PC-3 (cell line): ENCODE data around the gene CENPE. TPM values are rescaled to one million over a fixed set of nuclear protein-coding genes. Genes with fewer than 3 reads are reported as not detected.

Experiments
- ATAC-seq: fragments of 200-7000 bp; cut with Tn5 transposase; 2 replicates; pipeline ENCODE4 v1.9.1; 2020; ENCODE audit warnings: mild to moderate bottlenecking, moderate library complexity
- BruUV-seq: library from RNA; stranded (reverse); fragments of 400-500 nt; replicated peaks from 2 replicates; lab custom pipeline; 2021; lab: Mats Ljungman, UMichigan
- CTCF ChIA-PET: fragments of 300-600 bp; sonication (Branson Sonifier 250); formaldehyde crosslinking; loops from one replicate; lab custom pipeline; 2022; ENCODE audit warnings: antibody characterized with exemption; lab: Charles Lee
- POLR2A ChIA-PET: fragments of 300-600 bp; sonication (Branson Sonifier 250); formaldehyde crosslinking; loops from one replicate; lab custom pipeline; 2022; ENCODE audit warnings: antibody characterized with exemption; ENCODE audit not compliant: unreplicated experiment; lab: Charles Lee
- DNase-seq: peaks from one replicate; pipeline ENCODE4 v3.0.0-alpha.2; 2015
- H2AFZ ChIP-seq: fragments of 300-600 bp; sonication (generic); 2 replicates; pipeline ENCODE4 v1.6.0; 2016; ENCODE audit warnings: antibody characterized with exemption, low read length
- H3F3A ChIP-seq: fragments of 300-600 bp; sonication (generic); one replicate; pipeline ENCODE4 v1.6.0; 2017; ENCODE audit warnings: antibody characterized with exemption, low read length, control low read depth, mild to moderate bottlenecking; ENCODE audit not compliant: unreplicated experiment
- H3K27ac ChIP-seq: fragments of 300-600 bp; sonication (generic); 2 replicates; pipeline ENCODE4 v1.5.1; 2016; ENCODE audit warnings: mild to moderate bottlenecking, low read length
- H3K27me3 ChIP-seq: fragments of 300-600 bp; sonication (generic); 2 replicates; pipeline ENCODE4 v1.6.1; 2016; ENCODE audit warnings: low read length, mixed read lengths
- H3K36me3 ChIP-seq: fragments of 300-600 bp; sonication (generic); 2 replicates; pipeline ENCODE4 v1.6.1; 2016; ENCODE audit warnings: low read depth, mixed run types, low read length, mixed read lengths
- H3K4me1 ChIP-seq: fragments of 300-600 bp; sonication (generic); 2 replicates; pipeline ENCODE4 v1.5.1; 2016; ENCODE audit warnings: low read length; ENCODE audit not compliant: insufficient read depth
- H3K4me2 ChIP-seq: fragments of 300-600 bp; sonication (generic); 2 replicates; pipeline ENCODE4 v1.6.0; 2016; ENCODE audit warnings: low read length
- H3K4me3 ChIP-seq: fragments of 300-600 bp; sonication (generic); 2 replicates; pipeline ENCODE4 v1.5.1; 2016; ENCODE audit warnings: mild to moderate bottlenecking, low read length, mixed read lengths
- H3K79me2 ChIP-seq: fragments of 300-600 bp; sonication (generic); 2 replicates; pipeline ENCODE4 v1.6.1; 2017; ENCODE audit warnings: low read length, mixed read lengths
- H3K9ac ChIP-seq: fragments of 300-600 bp; sonication (generic); 2 replicates; pipeline ENCODE4 v1.6.0; 2016; ENCODE audit warnings: mild to moderate bottlenecking, low read length
- H3K9me2 ChIP-seq: fragments of 300-600 bp; sonication (generic); replicated peaks from 2 replicates; pipeline ENCODE4 v1.6.1; 2016; ENCODE audit warnings: mixed run types, low read length, mixed read lengths
- H3K9me3 ChIP-seq: fragments of 300-600 bp; sonication (generic); 2 replicates; pipeline ENCODE4 v1.6.1; 2016; ENCODE audit warnings: low read length, mixed read lengths
- H4K20me1 ChIP-seq: fragments of 300-600 bp; sonication (generic); 2 replicates; pipeline ENCODE4 v1.6.1; 2016; ENCODE audit warnings: low read length, mixed read lengths
- CTCF ChIP-seq: fragments of 300-600 bp; sonication (generic); conservative IDR thresholded peaks from 2 replicates; pipeline ENCODE4 v1.5.1; 2017; ENCODE audit warnings: antibody characterized with exemption, low read depth, mild to moderate bottlenecking, low read length
- EZH2 ChIP-seq: fragments of 300-600 bp; sonication (generic); IDR thresholded peaks from one replicate; pipeline ENCODE4 v1.6.1; 2017; ENCODE audit warnings: antibody characterized with exemption, mild to moderate bottlenecking, low read length; ENCODE audit not compliant: unreplicated experiment
- EZH2phosphoT487 ChIP-seq: fragments of 300-600 bp; sonication (generic); IDR thresholded peaks from 2 replicates; pipeline ENCODE4 v1.6.1; 2018; ENCODE audit warnings: mild to moderate bottlenecking, antibody characterized with exemption, low read length, borderline replicate concordance
- intact Hi-C: fragments of 100-400 bp; cut with micrococcal nuclease; formaldehyde crosslinking; loops from 2 replicates; pipeline ENCODE4 v1.9.0; 2023
- total RNA-seq: library from RNA; depleted of rRNA; stranded (reverse); fragments of >200 nt; gene quantifications from 2 replicates; pipeline ENCODE4 v1.2.3, GENCODE V29; 2014

The CENPE gene
- total RNA-seq, 1 experiment from 2014 or later = 17.3 TPM

GRCh38 chr4:103126126-103126525 lies 72.0 kb downstream of the CENPE start:
- H3F3A ChIP-seq = no peaks in the 10 kb centered on the region
- no peak overlapping the region for H3K4me2 ChIP-seq
- CTCF ChIA-PET = no interaction called here
- intact Hi-C loops = no loop called here
- ATAC-seq (no peak), DNase-seq (no peak)
- no peaks in the 10 kb centered on the region for H3K27me3 ChIP-seq
- no TSS peak for BruUV-seq
- no peak overlapping the region for H3K4me3 ChIP-seq
- H3K9ac ChIP-seq = no peak overlapping the region
- H2AFZ ChIP-seq = no peak overlapping the region
- H3K79me2 ChIP-seq = no peaks in the 10 kb centered on the region
- no peak overlapping the region for H3K27ac ChIP-seq
- H3K9me2 ChIP-seq = no peaks in the 10 kb centered on the region
- no peaks in the 10 kb centered on the region for H3K4me1 ChIP-seq
- no peaks in the 10 kb centered on the region for H3K9me3 ChIP-seq
- POLR2A ChIA-PET = no interaction called here
- peaks cover 38% of the 10 kb centered on the region for H3K36me3 ChIP-seq
- TF ChIP-seq EZH2 (no peak), EZH2phosphoT487 (no peak), CTCF (no peak)
- no peaks in the 10 kb centered on the region for H4K20me1 ChIP-seq

- Histone ChIP-seq H3K9ac (no peak overlapping the region), H3K4me2 (no peak overlapping the region), H3F3A (no peaks in the 10 kb centered on the region), H3K4me1 (no peaks in the 10 kb centered on the region), H4K20me1 (no peaks in the 10 kb centered on the region), H3K79me2 (no peaks in the 10 kb centered on the region), H3K27me3 (no peaks in the 10 kb centered on the region), H2AFZ (no peak overlapping the region), H3K9me2 (no peaks in the 10 kb centered on the region), H3K9me3 (no peaks in the 10 kb centered on the region), H3K4me3 (no peak overlapping the region), H3K27ac (no peak overlapping the region), H3K36me3 (peaks cover 15% of the 10 kb centered on the region)
- ChIA-PET CTCF (no interaction called here), POLR2A (no interaction called here)
- no peak for TF ChIP-seq CTCF
- no peak for TF ChIP-seq EZH2phosphoT487
- no peak for TF ChIP-seq EZH2
- ATAC-seq = no peak
- no TSS peak for BruUV-seq
- intact Hi-C loops = no loop called here
- no peak for DNase-seq
Observed at GRCh38 chr4:103123114-103123513, 75.0 kb downstream of the CENPE start.

- BruUV-seq = no TSS peak
- H3K4me1 ChIP-seq = no peaks in the 10 kb centered on the region
- no peak for ATAC-seq
- TF ChIP-seq EZH2phosphoT487 (no peak), EZH2 (no peak)
- H3K36me3 ChIP-seq = peaks cover 15% of the 10 kb centered on the region
- no peak overlapping the region for H3K4me2 ChIP-seq
- POLR2A ChIA-PET = no interaction called here
- no peaks in the 10 kb centered on the region for H3K27me3 ChIP-seq
- no peak overlapping the region for H2AFZ ChIP-seq
- no peaks in the 10 kb centered on the region for H3F3A ChIP-seq
- H3K9ac ChIP-seq = no peak overlapping the region
- no peaks in the 10 kb centered on the region for H3K79me2 ChIP-seq
- H4K20me1 ChIP-seq = no peaks in the 10 kb centered on the region
- H3K27ac ChIP-seq = no peak overlapping the region
- CTCF ChIA-PET = no interaction called here
- no peak for DNase-seq
- H3K9me2 ChIP-seq = no peaks in the 10 kb centered on the region
- no peak overlapping the region for H3K4me3 ChIP-seq
- no peaks in the 10 kb centered on the region for H3K9me3 ChIP-seq
- intact Hi-C loops = no loop called here
Observed at GRCh38 chr4:103118166-103118565, 80.0 kb downstream of the CENPE start.
